ENCODE measurements around the gene PBX1. TPM values are rescaled to one million over a fixed set of nuclear protein-coding genes. Genes with fewer than 3 reads are reported as not detected.

Gene PBX1
- 11.2 to 15.9 TPM (median 14.0 TPM) in 5 replicates for total RNA-seq (2022; extraction: Qiagen RNA extraction)

DNA sequence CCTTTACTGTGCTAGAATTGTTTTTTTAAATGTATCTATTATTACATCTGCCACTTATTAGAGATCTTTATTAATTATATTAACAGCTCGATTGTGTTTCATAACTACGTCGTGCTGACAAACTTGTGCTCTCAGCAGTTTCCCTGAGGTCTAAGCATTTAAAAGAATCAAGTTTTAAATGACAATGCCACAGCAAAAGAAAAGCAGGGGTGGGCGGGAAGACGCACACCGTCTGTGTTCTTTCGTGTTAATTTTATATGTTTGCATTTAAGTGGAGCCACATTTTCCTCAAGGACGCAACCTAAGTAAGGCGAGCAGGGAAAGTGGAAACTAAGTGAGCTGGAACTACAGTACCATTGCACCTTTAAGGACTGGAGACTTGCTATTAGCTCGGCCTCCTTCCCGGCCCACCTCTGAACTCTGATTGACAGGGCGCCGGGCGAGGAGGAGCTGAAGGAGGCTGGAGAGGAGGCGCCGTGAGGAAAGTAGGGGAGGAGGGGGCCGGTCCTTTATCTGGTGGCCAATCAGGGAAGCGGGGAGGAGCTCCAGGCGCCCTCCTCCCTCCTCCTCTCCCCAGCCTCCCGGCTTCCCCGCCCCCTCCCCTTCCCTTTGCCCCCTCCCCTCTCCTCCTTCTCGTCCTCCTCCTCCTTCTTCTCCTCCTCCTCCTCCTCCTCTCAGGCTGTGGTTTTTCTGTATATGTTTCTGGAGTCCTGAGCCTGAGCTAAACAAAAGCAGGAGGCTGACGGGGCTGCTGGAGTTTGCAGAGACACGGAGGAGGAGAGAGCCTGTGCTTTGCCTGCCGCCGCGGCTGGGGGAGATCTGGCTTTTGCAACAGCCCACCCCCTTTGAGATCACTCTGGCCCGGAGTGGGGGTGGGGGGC, at the start of gene PBX1:
TSS of gene PBX1 (plus strand) at position 724 of the 881 bp plus-strand sequence.

